Natural killer cell (primary cell): Measurements from ENCODE around the gene CCDC8. TPM values are rescaled to one million over a fixed set of nuclear protein-coding genes. Genes with fewer than 3 reads are reported as not detected.

ENCODE experiments used
- ATAC-seq, 3 donors: fragments of 150-1000 bp in 2 of 3; fragments of 200-7000 bp in 1 of 3; cut with Tn5 transposase; 1 replicate in 1 of 3; 2 replicates in 2 of 3; pipeline ENCODE4 v1.10.0; 2021; ENCODE audit warnings: mild to moderate bottlenecking in 2 of 3, moderate library complexity in 2 of 3
- DNase-seq, 2 donors: peaks; one replicate each; pipeline versions ENCODE4 v3.0.0 to v3.0.0-alpha.2; 2013 to 2021; ENCODE audit warnings: mixed read lengths in 1 of 2
- H3K27ac ChIP-seq: one replicate; pipeline ENCODE4 v1.5.1; 2013; ENCODE audit warnings: mild to moderate bottlenecking, low read length
- H3K27me3 ChIP-seq: one replicate; pipeline ENCODE4 v1.6.1; 2013; ENCODE audit warnings: low read length; ENCODE audit not compliant: control insufficient read depth, insufficient read depth
- H3K36me3 ChIP-seq: one replicate; pipeline ENCODE4 v1.6.1; 2013; ENCODE audit warnings: low read length; ENCODE audit not compliant: control insufficient read depth, insufficient read depth
- H3K4me1 ChIP-seq: one replicate; pipeline ENCODE4 v1.6.1; 2013; ENCODE audit warnings: low read length; ENCODE audit not compliant: control insufficient read depth, insufficient read depth
- H3K4me3 ChIP-seq: one replicate; pipeline ENCODE4 v1.5.1; 2013; ENCODE audit warnings: low read length
- H3K9me3 ChIP-seq: one replicate; pipeline ENCODE4 v1.6.1; 2013; ENCODE audit warnings: low read length; ENCODE audit not compliant: control insufficient read depth, insufficient read depth
- H3K27ac Mint-ChIP-seq, 2 donors: one replicate each; pipeline ENCODE4 v1.8.0; 2022; ENCODE audit warnings: mild to moderate bottlenecking in 2 of 2, mixed read lengths in 2 of 2, moderate library complexity in 1 of 2
- H3K27me3 Mint-ChIP-seq, 2 donors: one replicate each; pipeline ENCODE4 v1.8.0; 2022; ENCODE audit warnings: low read depth in 2 of 2, mixed read lengths in 2 of 2
- H3K36me3 Mint-ChIP-seq: one replicate; pipeline ENCODE4 v1.8.0; 2022; ENCODE audit warnings: mixed read lengths
- H3K4me1 Mint-ChIP-seq, 2 donors: one replicate each; pipeline ENCODE4 v1.8.0; 2022; ENCODE audit warnings: mixed read lengths in 2 of 2
- H3K4me3 Mint-ChIP-seq: one replicate; pipeline ENCODE4 v1.8.0; 2022; ENCODE audit warnings: mild to moderate bottlenecking, moderate library complexity, mixed read lengths
- H3K9me3 Mint-ChIP-seq, 2 donors: one replicate each; pipeline ENCODE4 v1.8.0; 2022; ENCODE audit warnings: mixed read lengths in 2 of 2
- CTCF ChIP-seq: fragments of 200-600 bp; IDR thresholded peaks from one replicate; pipeline ENCODE4 v1.8.0; 2022; ENCODE audit warnings: antibody characterized with exemption
- WGBS: methylation state at CpG from one replicate; pipeline ENCODE4 v1.1.7; 2013; ENCODE audit warnings: missing lambda C conversion rate; ENCODE audit not compliant: insufficient coverage; 5-methylcytosine and 5-hydroxymethylcytosine counted together
- intact Hi-C: fragments of 100-400 bp; cut with micrococcal nuclease; formaldehyde crosslinking; loops from one replicate; pipeline ENCODE4 v1.14.2; 2022
- total RNA-seq, 4 donors: library from RNA; stranded (reverse); fragments of 120-200 nt in 1 of 4; gene quantifications; one replicate each; pipeline versions ENCODE4 v1.2.3 to v1.2.4, GENCODE V29; 2013 to 2022

Gene CCDC8
- total RNA-seq, 3 donors from 2014 or later (not counting 1 experiment from before 2014, with no cell fraction given) = not detected

GRCh38 chr19:46407856-46408663 lies 5.3 kb downstream of the CCDC8 start:
- intact Hi-C loops = no loop called here
- Mint-ChIP-seq H3K27ac (peak overlapping the region in 1 of 2 donors; percentile 37), H3K9me3 (no peaks in the 10 kb centered on the region), H3K36me3 (no peaks in the 10 kb centered on the region), H3K4me3 (no peak overlapping the region), H3K4me1 (peaks cover 15 to 17% of the 10 kb centered on the region in 2 donors), H3K27me3 (peaks cover 57 to 61% of the 10 kb centered on the region in 2 donors)
- DNase-seq (no peak), ATAC-seq (no peak)
- 32% methylated on average over 23 of the region's 23 CpGs for WGBS
- Histone ChIP-seq H3K27me3 (peaks cover 45% of the 10 kb centered on the region), H3K36me3 (no peaks in the 10 kb centered on the region), H3K4me3 (no peak overlapping the region), H3K27ac (no peak overlapping the region), H3K4me1 (peaks cover 23% of the 10 kb centered on the region), H3K9me3 (no peaks in the 10 kb centered on the region)
- no peak for TF ChIP-seq CTCF

GRCh38 chr19:46406976-46407375 lies 6.4 kb downstream of the CCDC8 start:
- 16% methylated on average over 6 of the region's 6 CpGs for WGBS
- ATAC-seq (no peak), DNase-seq (no peak)
- intact Hi-C loops = no loop called here
- Mint-ChIP-seq H3K27me3 (peaks cover 55 to 57% of the 10 kb centered on the region in 2 donors), H3K27ac (no peak overlapping the region), H3K36me3 (no peaks in the 10 kb centered on the region), H3K9me3 (no peaks in the 10 kb centered on the region), H3K4me3 (no peak overlapping the region), H3K4me1 (peaks cover 22 to 24% of the 10 kb centered on the region in 2 donors)
- peaks cover 27% of the 10 kb centered on the region for H3K4me1 ChIP-seq
- no peak for TF ChIP-seq CTCF
- H3K36me3 ChIP-seq = no peaks in the 10 kb centered on the region
- H3K27ac ChIP-seq = no peak overlapping the region
- H3K27me3 ChIP-seq = peaks cover 39% of the 10 kb centered on the region
- H3K4me3 ChIP-seq = no peak overlapping the region
- H3K9me3 ChIP-seq = no peaks in the 10 kb centered on the region

- intact Hi-C loops = no loop called here
- H3K9me3 ChIP-seq = no peaks in the 10 kb centered on the region
- peak overlapping the region in 1 of 2 donors; percentile 79 for H3K27ac Mint-ChIP-seq
- no peaks in the 10 kb centered on the region for H3K9me3 Mint-ChIP-seq
- peaks cover 27% of the 10 kb centered on the region for H3K4me1 ChIP-seq
- H3K36me3 Mint-ChIP-seq = no peaks in the 10 kb centered on the region
- no peak overlapping the region for H3K27ac ChIP-seq
- no peak overlapping the region for H3K4me3 ChIP-seq
- TF ChIP-seq CTCF = no peak
- DNase-seq (peak in 1 of 2 donors; percentile 35), ATAC-seq (peak in 1 of 3 donors; percentile 36)
- no peaks in the 10 kb centered on the region for H3K36me3 ChIP-seq
- 21% methylated on average over 36 of the region's 41 CpGs for WGBS
- peaks cover 29% of the 10 kb centered on the region for H3K27me3 ChIP-seq
- peaks cover 43 to 47% of the 10 kb centered on the region in 2 donors for H3K27me3 Mint-ChIP-seq
- H3K4me1 Mint-ChIP-seq = peaks cover 22 to 24% of the 10 kb centered on the region in 2 donors
- peak overlapping the region; percentile 86 for H3K4me3 Mint-ChIP-seq
Measured at GRCh38 chr19:46404753-46405468, 8.5 kb downstream of the CCDC8 start.
